GM12878 (cell line): ENCODE measurements around the gene MSI2. TPM values are rescaled to one million over a fixed set of nuclear protein-coding genes. Genes with fewer than 3 reads are reported as not detected.

Experiments
- ATAC-seq: fragments of 200-7000 bp; cut with Tn5 transposase; 3 replicates; pipeline ENCODE4 v1.9.1; 2020; ENCODE audit warnings: mild to moderate bottlenecking, moderate library complexity
- BruUV-seq: library from RNA; stranded (reverse); fragments of 400-500 nt; replicated peaks from 2 replicates; lab custom pipeline; 2021; lab: Mats Ljungman, UMichigan
- CTCF ChIA-PET: fragments of 300-600 bp; sonication (Branson Sonifier 250); formaldehyde crosslinking; extraction: SDS; loops from one replicate; lab custom pipeline; 2021; ENCODE audit warnings: inconsistent platforms; lab: Yijun Ruan, JAX
- POLR2A ChIA-PET: fragments of 350-600 bp; formaldehyde crosslinking; extraction: SDS; loops from one replicate; lab custom pipeline; 2021; ENCODE audit warnings: inconsistent platforms; lab: Charles Lee
- RAD21 ChIA-PET: fragments of 300-600 bp; sonication (Branson Sonifier 250); formaldehyde crosslinking; loops from one replicate; lab custom pipeline; 2023; ENCODE audit warnings: antibody characterized with exemption; ENCODE audit not compliant: unreplicated experiment; lab: Charles Lee
- SMC1A ChIA-PET: fragments of 300-600 bp; sonication (Branson Sonifier 250); formaldehyde crosslinking; loops from one replicate; lab custom pipeline; 2023; ENCODE audit not compliant: unreplicated experiment, uncharacterized antibody; lab: Charles Lee
- DNase-seq: peaks from one replicate; pipeline ENCODE4 v3.0.0-alpha.2; 2011; ENCODE audit warnings: low read depth, low spot score
- FAIRE-seq: peaks from 3 replicates; lab custom pipeline; 2011; peaks lifted over from hg19 to GRCh38; lab: Jason Lieb, UNC
- H2AFZ ChIP-seq: 2 replicates; pipeline ENCODE4 v1.6.0; 2011; ENCODE audit warnings: low read depth, low read length, control low read depth; ENCODE audit not compliant: control insufficient read depth
- H3K27ac ChIP-seq: 2 replicates; pipeline ENCODE4 v1.5.1; 2011; ENCODE audit warnings: control low read depth; ENCODE audit not compliant: control insufficient read depth, insufficient read depth
- H3K27me3 ChIP-seq, 2 experiments: replicated peaks in 1 of 2; 2 replicates each; pipeline versions ENCODE4 v1.6.0 to v1.6.1; 2011; ENCODE audit warnings: low read length in 1 of 2; ENCODE audit not compliant: control insufficient read depth in 2 of 2, insufficient read depth in 2 of 2
- H3K36me3 ChIP-seq, 2 experiments: 2 replicates each; pipeline ENCODE4 v1.5.1; 2011; ENCODE audit warnings: low read length in 1 of 2; ENCODE audit not compliant: control insufficient read depth in 2 of 2, insufficient read depth in 2 of 2
- H3K4me1 ChIP-seq: 2 replicates; pipeline ENCODE4 v1.6.1; 2011; ENCODE audit warnings: mild to moderate bottlenecking, low read length, moderate library complexity, mixed read lengths; ENCODE audit not compliant: control insufficient read depth, insufficient read depth
- H3K4me2 ChIP-seq: 2 replicates; pipeline ENCODE4 v1.6.0; 2011; ENCODE audit warnings: control low read depth; ENCODE audit not compliant: control insufficient read depth, insufficient read depth
- H3K4me3 ChIP-seq: fragments of 200-600 bp; sonication (generic); 2 replicates; pipeline ENCODE4 v1.5.1; 2016
- H3K79me2 ChIP-seq: 2 replicates; pipeline ENCODE4 v1.6.0; 2011; ENCODE audit warnings: low read length; ENCODE audit not compliant: control insufficient read depth, insufficient read depth
- H3K9ac ChIP-seq: 2 replicates; pipeline ENCODE4 v1.8.0; 2011; ENCODE audit warnings: low read length, control low read depth, mixed read lengths; ENCODE audit not compliant: control insufficient read depth, insufficient read depth
- H3K9me3 ChIP-seq: replicated peaks from 3 replicates; pipeline ENCODE4 v1.5.1; 2011; ENCODE audit warnings: mild to moderate bottlenecking, low read length; ENCODE audit not compliant: control insufficient read depth, insufficient read depth
- H4K20me1 ChIP-seq: 2 replicates; pipeline ENCODE4 v1.6.0; 2011; ENCODE audit not compliant: control insufficient read depth, insufficient read depth
- CEBPB ChIP-seq, 2 experiments: fragments of 150-350 bp in 1 of 2; IDR thresholded peaks; 2 replicates each; pipeline ENCODE4 v1.6.1; 2012 to 2014; ENCODE audit warnings: low read depth in 2 of 2, low read length in 2 of 2, borderline replicate concordance in 1 of 2, inconsistent platforms in 1 of 2
- EED ChIP-seq: sonication (generic); IDR thresholded peaks from 2 replicates; pipeline ENCODE4 v1.6.1; 2016; ENCODE audit warnings: antibody characterized with exemption, low read depth
- FOS ChIP-seq: IDR thresholded peaks from 3 replicates; pipeline ENCODE4 v1.6.1; 2011; ENCODE audit warnings: borderline replicate concordance; ENCODE audit not compliant: insufficient read length; ENCODE audit errors: extremely low read depth
- HCFC1 ChIP-seq: fragments of 150-350 bp; IDR thresholded peaks from 2 replicates; pipeline ENCODE4 v1.6.1; 2014; ENCODE audit warnings: low read length
- IKZF2 ChIP-seq, 2 experiments: fragments of 450-650 bp; IDR thresholded peaks; 2 replicates each; pipeline ENCODE4 v1.6.1; 2017; ENCODE audit warnings: mild to moderate bottlenecking in 2 of 2, moderate library complexity in 2 of 2
- RAD51 ChIP-seq: fragments of 450-650 bp; IDR thresholded peaks from 2 replicates; pipeline ENCODE4 v1.6.1; 2016; ENCODE audit warnings: moderate library complexity, mild to moderate bottlenecking, inconsistent platforms
- SMAD5 ChIP-seq: IDR thresholded peaks from 2 replicates; pipeline ENCODE4 v1.6.1; 2016; ENCODE audit warnings: antibody characterized with exemption, low read depth
- TCF12 ChIP-seq: IDR thresholded peaks from 2 replicates; pipeline ENCODE4 v1.6.1; 2011; ENCODE audit warnings: low read depth, mild to moderate bottlenecking, low read length
- WGBS: methylation state at CpG from one replicate; pipeline ENCODE4 v1.1.6; 2016; ENCODE audit warnings: low lambda C conversion rate; ENCODE audit not compliant: insufficient replicate concordance, insufficient coverage; ENCODE audit errors: missing lambda C conversion rate; 5-methylcytosine and 5-hydroxymethylcytosine counted together
- in situ Hi-C: fragments of 300-500 bp; cut with MboI; formaldehyde crosslinking; loops from 9 replicates; pipeline ENCODE4 v1.14.3; 2018; ENCODE audit warnings: mixed read lengths
- intact Hi-C: fragments of 100-400 bp; cut with micrococcal nuclease; formaldehyde crosslinking; loops from one replicate; pipeline ENCODE4 v1.14.2; 2022; ENCODE audit not compliant: unreplicated experiment
- polyA plus RNA-seq, 11 experiments: library from polyadenylated mRNA; depleted of rRNA in 4 of 11; unstranded in 6 of 11; stranded (reverse) in 5 of 11; fragments of >200 nt; fragmentation: Nextera tagmentation in 4 of 11; fragmentation: Illumina TruSeq in 1 of 11; extraction: Ambion mirVana in 4 of 11; extraction: Trizol in 1 of 11; gene quantifications; 1 replicate in 1 of 11; 2 replicates in 10 of 11; pipeline versions ENCODE4 v1.2.1 to v1.2.3, GENCODE V29; 2011 to 2016; ENCODE audit warnings: inconsistent platforms in 2 of 11, missing spikeins in 2 of 11, low read depth in 1 of 11
- total RNA-seq, 4 experiments: library from RNA; depleted of rRNA in 3 of 4; stranded (reverse); fragments of >200 nt in 3 of 4; fragmentation: Illumina TruSeq in 1 of 4; extraction: Trizol in 1 of 4; gene quantifications; 2 replicates each; pipeline versions ENCODE4 v1.2.1 to v1.2.3, GENCODE V29; 2013 to 2021

MSI2 gene
- total and polyA plus RNA-seq, 10 of the 15 experiments (the other 5 are each of a cell fraction or from before 2014, with no cell fraction given): 6.1 to 76.1 (median 42.0) TPM

DNA sequence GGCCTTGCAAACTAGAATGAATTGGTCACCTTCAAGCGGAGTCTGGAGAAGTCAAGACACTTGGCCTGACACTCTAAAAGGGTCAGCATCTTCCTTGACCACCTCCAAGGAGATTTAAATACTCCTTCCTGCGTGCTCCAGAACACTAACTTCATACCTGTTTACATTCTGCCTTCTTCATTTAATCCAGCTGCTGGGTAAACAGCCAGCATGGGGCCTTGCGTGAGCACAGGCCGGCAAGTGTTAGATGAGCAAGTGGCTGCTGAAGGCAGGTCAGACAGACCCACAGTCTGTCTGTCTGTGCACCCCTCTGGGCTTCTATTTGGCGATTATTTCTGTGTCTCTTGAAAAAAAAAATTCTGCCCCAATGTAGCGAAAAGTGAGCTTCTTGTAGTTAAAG lies 153.8 kb downstream of the MSI2 start:
- ChIA-PET SMC1A (interaction anchor here (1.0 to 1.5 kb wide), 2 partner anchors 11 to 126 kb away, joined by 3 read pairs; no protein-coding TSS in a partner anchor), RAD21 (interaction anchor here (0.9 kb wide), 1 partner anchor 159 kb away, joined by 3 read pairs; no protein-coding TSS in a partner anchor), CTCF (no interaction called here), POLR2A (interaction anchor here (1.2 to 1.3 kb wide), 2 partner anchors 20 to 52 kb away, joined by 3 read pairs; no protein-coding TSS in a partner anchor)
- Histone ChIP-seq H3K9ac (no peak overlapping the region), H4K20me1 (no peaks in the 10 kb centered on the region), H3K9me3 (no peaks in the 10 kb centered on the region), H3K36me3 (peaks cover 0 to 6% of the 10 kb centered on the region in 2 experiments), H3K79me2 (peaks cover 11% of the 10 kb centered on the region), H2AFZ (no peak overlapping the region), H3K27me3 (no peaks in the 10 kb centered on the region), H3K4me3 (no peak overlapping the region), H3K4me1 (peaks cover 9% of the 10 kb centered on the region), H3K27ac (no peak overlapping the region), H3K4me2 (no peak overlapping the region)
- WGBS: 81% methylated on average over 6 of the region's 6 CpGs
- no peak for TF ChIP-seq RAD51
- TF ChIP-seq EED: no peak
- no peak for TF ChIP-seq IKZF2 (IDR thresholded peaks at IDR 0.05)
- TF ChIP-seq HCFC1: no peak
- no peak for TF ChIP-seq FOS
- no peak for TF ChIP-seq CEBPB (IDR thresholded peaks at IDR 0.05; ENCODE audit: borderline replicate concordance in 1 of 2, low read depth in 2 of 2, low read length in 2 of 2)
- no peak for TF ChIP-seq TCF12
- TF ChIP-seq SMAD5: no peak
- FAIRE-seq: no peak
- BruUV-seq: no TSS peak
- intact Hi-C loops (no loop called here), in situ Hi-C loops (no loop called here)
- DNase-seq: no peak
- ATAC-seq: no peak
